ENCODE data around the gene ZSWIM7.

Gene ZSWIM7

GRCh38 chr17:15930426-15930825 lies 69.1 kb downstream of the ZSWIM7 start:
- TF ChIP-seq, protein P1, sequence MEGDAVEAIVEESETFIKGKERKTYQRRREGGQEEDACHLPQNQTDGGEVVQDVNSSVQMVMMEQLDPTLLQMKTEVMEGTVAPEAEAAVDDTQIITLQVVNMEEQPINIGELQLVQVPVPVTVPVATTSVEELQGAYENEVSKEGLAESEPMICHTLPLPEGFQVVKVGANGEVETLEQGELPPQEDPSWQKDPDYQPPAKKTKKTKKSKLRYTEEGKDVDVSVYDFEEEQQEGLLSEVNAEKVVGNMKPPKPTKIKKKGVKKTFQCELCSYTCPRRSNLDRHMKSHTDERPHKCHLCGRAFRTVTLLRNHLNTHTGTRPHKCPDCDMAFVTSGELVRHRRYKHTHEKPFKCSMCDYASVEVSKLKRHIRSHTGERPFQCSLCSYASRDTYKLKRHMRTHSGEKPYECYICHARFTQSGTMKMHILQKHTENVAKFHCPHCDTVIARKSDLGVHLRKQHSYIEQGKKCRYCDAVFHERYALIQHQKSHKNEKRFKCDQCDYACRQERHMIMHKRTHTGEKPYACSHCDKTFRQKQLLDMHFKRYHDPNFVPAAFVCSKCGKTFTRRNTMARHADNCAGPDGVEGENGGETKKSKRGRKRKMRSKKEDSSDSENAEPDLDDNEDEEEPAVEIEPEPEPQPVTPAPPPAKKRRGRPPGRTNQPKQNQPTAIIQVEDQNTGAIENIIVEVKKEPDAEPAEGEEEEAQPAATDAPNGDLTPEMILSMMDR (IDR thresholded peaks at IDR 0.05), result no peak
- DNase-seq (ENCODE audit: low spot score), result no peak
- Histone ChIP-seq H3K27ac (no peak overlapping the region), H3K4me3 (no peak overlapping the region)

DNA sequence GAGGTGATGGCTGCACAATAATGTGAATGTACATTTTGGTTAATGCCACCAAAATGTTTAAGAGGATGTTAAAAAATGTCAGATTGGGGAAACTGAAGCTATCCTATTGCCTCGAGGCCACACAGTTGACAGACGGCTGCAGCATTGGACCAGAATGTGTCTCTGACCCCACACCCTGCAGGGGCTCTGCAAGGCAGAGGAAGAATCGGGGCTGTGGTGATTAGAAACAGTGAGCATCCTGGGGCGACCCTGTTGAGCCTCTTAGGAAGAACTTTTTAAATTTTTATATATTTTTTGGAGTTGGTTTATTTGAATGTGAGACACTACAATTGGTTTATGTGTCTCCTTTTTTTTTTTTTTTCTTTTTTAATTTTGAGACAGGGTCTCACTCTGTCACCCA lies 69.6 kb downstream of the ZSWIM7 start:
- no peak overlapping the region for H3K4me3 ChIP-seq
- TF ChIP-seq, protein P1 (IDR thresholded peaks at IDR 0.05), result no peak
- no peak for DNase-seq (ENCODE audit: low spot score)
- H3K27ac ChIP-seq, result no peak overlapping the region

GRCh38 chr17:15928286-15928785 lies 71.2 kb downstream of the ZSWIM7 start:
- no peak overlapping the region for H3K4me3 ChIP-seq
- no peak for DNase-seq (ENCODE audit: low spot score)

More at GRCh38 chr17:15928286-15928785, 71.2 kb downstream of the ZSWIM7 start:
- TF ChIP-seq, protein P1 (IDR thresholded peaks at IDR 0.05), result no peak
- H3K27ac ChIP-seq, result no peak overlapping the region
